ENCODE data around the gene RIOK2.

Gene RIOK2

DNA sequence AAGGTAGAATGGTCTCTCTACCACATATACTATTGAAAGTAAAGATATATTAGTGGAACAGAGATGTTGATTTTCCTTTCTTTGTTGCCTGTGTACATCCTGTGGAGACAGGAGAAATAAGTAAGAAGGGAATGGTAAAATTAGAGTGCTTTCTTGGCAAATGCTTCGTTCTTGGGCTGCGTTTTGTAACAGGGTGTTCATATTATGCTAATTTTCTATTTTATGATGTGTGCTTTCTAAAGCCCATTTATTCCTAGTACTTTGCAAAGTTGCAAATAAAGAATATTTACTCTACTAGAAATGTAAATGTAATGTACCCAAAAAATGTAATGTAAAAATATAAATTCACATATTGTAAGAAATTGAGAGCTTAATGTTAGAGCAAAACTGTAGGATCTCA is 40.5 kb upstream of the RIOK2 start:
- DNase-seq (ENCODE audit: insufficient read length, low spot score) (no peak), FAIRE-seq (no peak)
- TF ChIP-seq, protein P1, sequence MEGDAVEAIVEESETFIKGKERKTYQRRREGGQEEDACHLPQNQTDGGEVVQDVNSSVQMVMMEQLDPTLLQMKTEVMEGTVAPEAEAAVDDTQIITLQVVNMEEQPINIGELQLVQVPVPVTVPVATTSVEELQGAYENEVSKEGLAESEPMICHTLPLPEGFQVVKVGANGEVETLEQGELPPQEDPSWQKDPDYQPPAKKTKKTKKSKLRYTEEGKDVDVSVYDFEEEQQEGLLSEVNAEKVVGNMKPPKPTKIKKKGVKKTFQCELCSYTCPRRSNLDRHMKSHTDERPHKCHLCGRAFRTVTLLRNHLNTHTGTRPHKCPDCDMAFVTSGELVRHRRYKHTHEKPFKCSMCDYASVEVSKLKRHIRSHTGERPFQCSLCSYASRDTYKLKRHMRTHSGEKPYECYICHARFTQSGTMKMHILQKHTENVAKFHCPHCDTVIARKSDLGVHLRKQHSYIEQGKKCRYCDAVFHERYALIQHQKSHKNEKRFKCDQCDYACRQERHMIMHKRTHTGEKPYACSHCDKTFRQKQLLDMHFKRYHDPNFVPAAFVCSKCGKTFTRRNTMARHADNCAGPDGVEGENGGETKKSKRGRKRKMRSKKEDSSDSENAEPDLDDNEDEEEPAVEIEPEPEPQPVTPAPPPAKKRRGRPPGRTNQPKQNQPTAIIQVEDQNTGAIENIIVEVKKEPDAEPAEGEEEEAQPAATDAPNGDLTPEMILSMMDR (IDR thresholded peaks at IDR 0.05; ENCODE audit: insufficient read depth, missing control alignments): no peak

DNA sequence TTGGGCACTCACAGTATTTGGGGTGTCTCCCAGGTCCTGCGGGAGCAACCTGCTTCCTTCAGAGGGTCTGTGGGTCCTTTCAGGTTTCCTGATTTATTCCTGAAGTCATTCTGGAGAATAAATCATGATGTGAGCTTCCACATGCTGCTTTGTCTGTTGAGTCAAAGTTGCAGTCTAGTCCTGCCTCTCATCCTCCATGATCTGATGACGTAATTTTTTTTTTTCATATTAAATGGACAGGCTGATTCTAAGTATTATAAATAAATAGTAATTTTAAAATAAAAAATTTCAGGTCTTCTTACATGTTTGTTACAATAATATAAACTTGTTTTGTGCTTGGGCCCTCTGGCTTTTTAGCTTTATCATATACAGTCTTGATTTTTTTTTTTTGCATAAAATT is 26.3 kb upstream of the RIOK2 start:
- DNase-seq (ENCODE audit: insufficient read length, low spot score) (no peak), FAIRE-seq (no peak)
- TF ChIP-seq, protein P1 (IDR thresholded peaks at IDR 0.05; ENCODE audit: insufficient read depth, missing control alignments): no peak

DNA sequence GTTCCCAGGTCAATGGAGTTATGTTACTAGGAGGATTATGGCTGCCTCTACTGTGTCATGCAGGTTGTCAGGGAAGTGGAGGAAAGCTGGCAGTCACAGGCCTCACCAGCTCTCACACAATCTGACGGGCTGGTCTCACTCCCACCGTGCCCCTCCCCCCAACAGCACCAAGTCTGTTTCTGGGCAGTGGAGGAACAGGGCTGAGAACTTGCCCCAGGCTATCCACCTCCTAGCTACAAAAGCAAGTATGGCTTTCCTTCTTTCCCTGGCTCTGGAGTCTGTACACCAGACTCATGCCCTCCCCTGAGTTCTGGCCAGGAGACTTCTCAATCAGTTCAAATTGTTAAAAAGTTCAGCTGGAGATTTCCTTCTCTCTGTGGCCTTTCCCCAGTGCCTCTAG is 25.7 kb upstream of the RIOK2 start:
- FAIRE-seq: no peak
- DNase-seq (ENCODE audit: insufficient read length, low spot score): no peak
- TF ChIP-seq, protein P1 (IDR thresholded peaks at IDR 0.05; ENCODE audit: insufficient read depth, missing control alignments): no peak

DNA sequence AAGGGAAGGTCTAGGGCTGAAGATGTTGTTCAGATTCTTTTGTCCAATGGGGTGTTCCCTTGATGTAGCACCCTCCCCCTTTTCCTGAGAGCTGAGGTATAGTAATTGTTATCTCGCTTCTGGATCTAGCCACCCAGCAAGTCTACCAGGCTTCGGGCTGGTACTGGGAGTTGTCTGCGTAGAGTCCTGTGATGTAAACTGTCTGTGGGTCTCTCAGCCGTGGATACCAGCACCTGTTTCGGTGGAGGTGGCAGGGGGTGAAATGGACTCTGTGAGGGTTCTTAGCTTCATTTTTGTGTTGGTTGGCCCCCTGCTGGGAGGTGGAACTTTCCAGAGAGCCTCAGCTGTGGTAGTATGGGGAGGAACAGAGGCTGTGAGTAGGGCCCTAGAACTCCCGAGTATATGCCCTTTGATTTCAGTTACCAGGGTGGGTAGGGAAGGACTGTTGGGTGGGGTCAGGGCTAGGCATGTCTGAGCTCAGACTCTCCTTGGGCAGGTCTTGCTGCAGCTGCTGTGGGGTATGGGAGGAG is 25.2 kb upstream of the RIOK2 start:
- DNase-seq (ENCODE audit: insufficient read length, low spot score) (no peak), FAIRE-seq (no peak)

DNA sequence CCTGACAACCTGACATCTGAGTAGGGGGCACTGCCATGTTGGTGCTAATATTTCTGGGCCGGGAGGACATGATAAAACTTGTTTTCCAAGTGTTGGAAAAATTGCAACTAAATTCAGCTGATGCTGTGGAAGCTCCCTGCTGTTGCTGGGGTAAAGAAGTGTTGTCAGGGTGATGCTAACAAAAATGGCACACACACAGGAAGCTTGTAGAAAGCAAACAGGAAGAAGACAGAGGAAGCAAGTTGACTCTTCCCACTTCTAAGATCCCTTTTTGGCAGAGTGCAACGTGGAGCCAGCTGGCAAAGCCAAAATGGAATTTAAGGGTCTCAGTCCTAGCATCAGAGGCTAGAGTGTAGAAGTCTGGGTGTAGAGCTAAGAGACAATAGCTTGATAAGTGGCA is 11.3 kb upstream of the RIOK2 start:
- no peak for FAIRE-seq

More for the DNA sequence above, 25.2 kb upstream of the RIOK2 start:
- TF ChIP-seq, protein P1 (IDR thresholded peaks at IDR 0.05; ENCODE audit: insufficient read depth, missing control alignments): no peak

DNA sequence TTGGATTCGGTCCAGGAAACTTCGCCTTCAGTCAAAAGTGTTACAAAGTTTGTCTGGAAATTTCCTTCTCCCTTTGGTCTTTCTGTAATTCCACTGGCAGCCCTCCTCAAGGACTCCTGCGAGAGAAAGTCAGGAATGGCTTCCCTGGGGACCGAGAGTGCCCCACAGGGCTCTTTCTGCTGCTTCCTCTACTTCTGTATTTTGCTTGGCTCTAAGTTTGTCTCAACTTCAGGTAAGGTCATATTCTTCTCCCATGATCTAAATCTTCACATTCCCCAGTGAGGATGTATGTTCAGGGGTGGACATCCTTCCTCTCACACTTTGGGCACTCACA is 10.3 kb upstream of the RIOK2 start:
- TF ChIP-seq, protein P1 (IDR thresholded peaks at IDR 0.05; ENCODE audit: insufficient read depth, missing control alignments): no peak
- no peak for DNase-seq (ENCODE audit: insufficient read length, low spot score)
- FAIRE-seq: no peak

More for the DNA sequence above, 11.3 kb upstream of the RIOK2 start:
- no peak for DNase-seq (ENCODE audit: insufficient read length, low spot score)
- TF ChIP-seq, protein P1 (IDR thresholded peaks at IDR 0.05; ENCODE audit: insufficient read depth, missing control alignments): no peak

DNA sequence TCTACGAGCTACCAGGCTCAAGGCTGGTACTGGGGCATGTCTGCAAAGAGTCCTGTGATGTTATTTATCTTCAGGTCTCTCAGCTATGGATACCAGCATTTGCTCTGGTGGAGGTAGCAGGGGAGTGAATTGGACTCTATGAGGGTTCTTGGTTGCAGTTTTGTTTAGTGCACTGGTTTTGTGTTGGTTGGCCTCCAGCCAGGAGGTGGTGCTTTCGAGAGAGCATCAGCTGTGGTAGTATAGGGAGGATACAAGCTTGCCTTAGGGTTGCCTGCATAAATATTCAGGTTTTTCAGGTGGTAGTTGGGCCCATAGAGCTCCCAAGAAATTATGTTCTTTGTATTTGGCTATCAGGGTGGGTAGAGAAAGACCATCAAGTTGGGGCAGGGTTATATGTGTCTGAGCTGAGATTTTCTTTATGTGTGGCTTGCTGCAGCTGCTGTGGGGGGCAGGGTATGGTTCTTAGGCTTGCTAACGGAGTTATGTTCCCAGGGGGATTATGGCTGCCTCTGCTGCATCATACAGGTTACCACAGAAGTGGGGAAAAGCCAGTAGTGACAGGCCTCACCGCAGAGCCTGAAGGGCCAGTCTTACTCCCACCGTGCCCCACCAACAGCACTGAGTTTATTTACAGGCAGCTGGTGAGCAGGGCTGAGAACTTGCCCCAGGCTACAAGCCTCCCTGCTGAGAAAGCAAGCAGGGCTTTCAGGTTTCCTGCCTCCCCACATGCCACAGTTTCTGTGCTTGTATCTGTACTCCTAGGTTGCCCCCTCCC is 9.7 kb upstream of the RIOK2 start:
- no peak for DNase-seq (ENCODE audit: insufficient read length, low spot score)
- TF ChIP-seq, protein P1 (IDR thresholded peaks at IDR 0.05; ENCODE audit: insufficient read depth, missing control alignments): no peak
- FAIRE-seq: no peak

Measured in D721Med (cell line).